NOMO-1 treated with DMSO at 0.1 percent for 48 hours (cell line): Measurements from ENCODE around the gene FBXO7.

Experiments
- DNase-seq: peaks from one replicate; lab custom pipeline; 2025; ENCODE audit not compliant: unreplicated experiment; lab: John Stamatoyannopoulos, UW

The FBXO7 gene

GRCh38 chr22:32489377-32489776 lies 14.8 kb downstream of the FBXO7 start:
- no peak for DNase-seq

GRCh38 chr22:32490279-32490678 lies 15.7 kb downstream of the FBXO7 start:
- DNase-seq, result no peak

GRCh38 chr22:32492111-32492510 lies 17.5 kb downstream of the FBXO7 start:
- DNase-seq, result no peak

DNA sequence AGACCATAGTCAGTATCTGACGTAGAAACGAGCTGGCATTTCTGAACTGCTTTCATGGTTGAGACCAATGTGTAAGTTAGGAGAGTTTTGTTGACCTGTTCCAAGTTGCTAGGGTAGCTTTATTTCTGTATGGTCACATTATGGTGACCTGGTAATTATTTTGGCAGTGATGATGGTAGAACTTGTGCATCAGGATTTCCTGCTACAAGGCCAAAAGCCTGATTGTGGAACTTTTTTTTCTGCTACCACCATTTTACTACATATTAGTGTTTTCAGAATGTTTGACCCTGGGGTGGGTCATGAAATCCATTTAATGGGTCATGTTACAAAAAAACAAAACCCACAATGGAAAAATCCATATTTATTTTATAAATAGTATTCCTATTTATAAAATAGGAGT lies 18.9 kb downstream of the FBXO7 start:
- no peak for DNase-seq

DNA sequence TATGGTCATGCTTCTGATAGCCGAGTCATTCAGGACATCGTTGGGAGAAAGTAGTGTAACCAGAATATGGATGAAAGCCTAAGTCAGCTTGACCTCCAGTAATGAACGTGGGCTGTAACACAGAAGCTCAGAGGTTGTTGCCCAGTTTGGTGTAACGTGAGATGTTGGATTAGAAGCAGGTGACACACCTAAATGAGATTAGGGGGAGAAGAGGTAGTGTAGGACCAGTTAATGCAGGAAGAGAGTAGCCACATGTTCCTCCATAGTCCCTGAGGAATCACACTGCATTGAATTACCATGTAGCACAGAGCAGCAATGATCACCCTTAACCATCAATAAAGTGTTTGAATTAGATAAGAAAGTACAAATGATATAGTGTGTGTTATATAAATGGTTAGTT lies 20.4 kb downstream of the FBXO7 start:
- DNase-seq, result no peak

GRCh38 chr22:32499666-32500065 lies 25.1 kb downstream of the FBXO7 start:
- no peak for DNase-seq

DNA sequence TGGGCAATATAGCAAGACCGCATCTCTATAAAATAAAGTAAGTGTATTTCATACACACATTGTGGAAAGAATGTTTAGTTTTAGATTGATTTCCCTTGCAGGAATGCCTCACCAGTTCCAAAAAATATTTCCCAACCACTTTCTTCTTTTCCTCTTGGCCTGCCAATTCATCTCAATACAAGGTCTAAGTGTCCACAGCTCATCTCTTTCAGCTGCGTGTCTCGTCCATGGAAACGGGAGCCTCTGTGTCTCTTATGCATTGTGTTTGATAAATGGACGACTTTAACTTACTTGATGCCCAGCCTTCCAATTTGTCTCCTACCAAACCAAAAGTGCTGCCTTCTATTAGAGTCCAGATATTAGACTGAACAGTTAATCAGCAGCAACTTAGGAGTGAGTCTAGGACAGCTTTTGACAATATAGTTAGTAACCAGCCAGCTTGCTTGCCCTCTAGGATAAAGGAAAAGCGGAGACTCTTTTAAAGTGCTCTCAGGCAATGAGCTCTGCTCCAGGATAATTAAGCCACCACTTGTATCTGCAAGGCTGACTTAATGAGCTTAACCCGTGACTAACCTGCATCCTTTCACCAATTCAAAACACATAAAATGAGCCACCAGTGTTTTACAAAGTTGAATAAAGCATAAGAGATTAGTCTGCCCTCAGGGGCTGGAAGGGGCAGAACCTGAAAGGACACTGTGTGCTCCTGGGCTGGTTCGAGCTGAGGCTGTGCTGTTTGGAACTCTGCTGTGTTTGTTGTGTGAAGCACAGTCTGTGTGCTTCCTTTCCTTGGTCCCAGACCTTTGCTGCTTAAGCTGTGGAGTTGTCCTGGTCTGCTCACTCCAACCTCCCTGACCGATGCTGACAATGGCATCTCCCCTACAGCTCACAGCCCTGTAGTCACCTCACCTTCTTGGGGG lies 27.5 kb downstream of the FBXO7 start:
- DNase-seq, result no peak

DNA sequence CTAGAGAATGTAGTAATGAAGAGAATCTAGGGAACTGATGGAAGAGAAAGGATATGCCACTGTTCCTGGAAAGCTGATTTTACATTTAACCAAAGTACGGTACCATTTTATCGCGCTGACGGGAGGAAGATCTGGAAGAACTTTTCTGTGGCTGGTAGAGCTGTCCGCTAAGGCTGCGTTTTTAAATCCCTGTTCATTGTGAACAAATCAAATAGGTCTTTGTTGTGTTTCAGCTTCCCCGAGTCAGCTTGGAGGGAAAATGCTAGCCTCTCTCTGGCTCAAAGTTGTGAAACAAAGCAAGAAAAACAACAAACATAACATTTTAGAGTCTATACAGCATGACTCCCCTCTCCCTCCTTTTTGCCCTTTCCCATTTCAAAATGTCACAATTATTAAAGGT lies 34.4 kb downstream of the FBXO7 start:
- no peak for DNase-seq

DNA sequence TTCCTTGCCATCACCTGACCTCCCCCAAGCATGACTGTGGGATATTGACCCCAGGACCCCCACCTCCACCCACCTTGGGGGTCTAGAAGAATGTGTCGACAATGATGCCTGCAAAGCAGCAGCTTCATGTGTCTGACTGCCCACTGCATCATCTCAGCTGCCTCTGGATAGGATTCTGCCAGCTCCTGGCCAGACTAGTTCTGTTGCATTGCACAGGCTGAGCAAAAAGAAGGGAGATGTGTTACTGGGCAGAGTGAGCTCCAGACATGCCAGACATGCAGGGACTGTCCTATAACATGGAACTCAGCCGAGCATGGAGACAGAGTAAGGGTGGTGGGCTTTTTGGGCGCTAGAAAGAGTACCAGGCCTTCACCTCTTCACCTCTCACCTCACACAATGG lies 36.7 kb downstream of the FBXO7 start:
- DNase-seq, result no peak

GRCh38 chr22:32511776-32512175 lies 37.2 kb downstream of the FBXO7 start:
- no peak for DNase-seq

- no peak for DNase-seq
Measured at GRCh38 chr22:32512267-32512982, 37.8 kb downstream of the FBXO7 start.

- DNase-seq, result no peak
Measured at GRCh38 chr22:32515084-32515483, 40.5 kb downstream of the FBXO7 start.

- no peak for DNase-seq
Measured at GRCh38 chr22:32517488-32517887, 42.9 kb downstream of the FBXO7 start.

GRCh38 chr22:32517921-32518320 lies 43.3 kb downstream of the FBXO7 start:
- DNase-seq, result no peak

GRCh38 chr22:32518381-32518780 lies 43.8 kb downstream of the FBXO7 start:
- DNase-seq, result no peak

DNA sequence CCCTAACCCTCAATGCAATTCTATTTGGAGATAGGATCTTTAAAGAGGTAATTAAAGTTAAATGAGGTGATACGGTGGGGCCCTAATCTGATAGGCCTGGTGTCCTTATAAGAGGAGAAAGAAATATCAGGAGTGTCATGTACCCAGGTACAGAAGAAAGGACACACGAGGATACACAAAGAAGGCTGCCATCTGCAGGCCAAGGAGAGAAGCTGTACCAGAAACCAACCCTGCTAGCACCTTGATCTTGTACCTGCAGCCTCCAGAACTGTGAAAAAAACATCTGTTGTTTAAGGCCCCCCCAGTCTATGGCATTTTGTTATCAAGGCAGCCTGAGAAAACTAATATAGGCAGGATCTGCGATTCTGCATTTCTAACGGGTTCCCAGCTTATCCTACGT lies 44.2 kb downstream of the FBXO7 start:
- DNase-seq, result no peak

DNA sequence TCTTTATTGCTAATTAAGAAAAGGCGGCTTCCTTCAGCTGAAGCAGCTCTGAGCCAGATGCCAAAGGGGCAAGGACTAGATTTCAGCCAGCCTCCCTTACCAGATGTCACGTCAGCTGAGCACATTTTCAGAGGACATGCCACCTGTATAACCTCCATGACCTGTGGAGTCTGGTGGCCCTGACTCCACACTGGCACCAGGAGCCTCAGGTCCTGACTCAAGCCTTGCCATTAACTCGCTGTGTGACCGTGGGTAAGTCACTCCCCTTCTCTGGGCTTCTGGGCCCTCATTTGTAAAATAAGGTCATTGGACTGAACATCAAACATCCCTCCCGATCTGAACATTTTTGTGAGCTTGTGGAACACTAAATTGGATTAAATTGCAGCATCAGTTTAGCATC lies 46.0 kb downstream of the FBXO7 start:
- DNase-seq, result no peak

- DNase-seq, result no peak
Measured at GRCh38 chr22:32522237-32522636, 47.6 kb downstream of the FBXO7 start.

DNA sequence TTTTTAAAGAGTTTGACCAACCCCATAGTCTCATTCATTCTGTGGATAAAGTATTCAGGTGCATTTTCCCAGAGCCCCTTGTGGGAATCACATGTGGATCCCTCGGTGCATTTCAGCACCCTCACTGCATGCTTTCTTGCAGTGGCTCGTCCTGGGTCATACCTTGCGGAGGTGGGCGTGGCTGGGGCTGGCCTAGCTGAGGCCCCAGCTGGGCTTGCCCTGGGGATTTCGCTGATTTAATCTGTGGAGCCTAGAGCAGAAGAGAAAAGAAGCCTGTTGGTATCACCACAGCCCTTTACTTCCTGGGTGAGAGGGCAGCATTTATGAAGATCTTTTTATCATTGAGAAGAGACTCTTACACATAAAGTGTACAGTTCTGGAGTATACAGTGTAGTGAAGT lies 53.1 kb downstream of the FBXO7 start:
- DNase-seq, result no peak

DNA sequence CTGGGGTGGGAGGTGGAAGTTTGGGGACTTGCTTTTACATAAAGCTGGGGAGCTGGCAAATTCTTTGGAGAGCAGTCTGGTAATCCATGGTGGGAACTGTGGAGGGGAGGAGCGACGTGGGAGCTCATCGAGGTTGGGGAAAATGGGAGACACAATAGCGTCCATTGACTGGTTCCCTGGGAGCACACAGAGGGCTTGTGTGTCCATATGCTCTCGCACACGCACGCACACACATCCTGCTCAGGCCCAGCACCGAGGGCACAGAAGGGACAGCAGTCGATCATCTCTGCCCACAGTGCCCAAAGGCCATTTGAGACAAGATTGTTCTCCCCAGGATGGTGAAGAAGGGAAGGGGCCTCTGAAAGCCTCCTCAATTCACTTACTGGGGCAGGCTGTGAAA lies 53.7 kb downstream of the FBXO7 start:
- DNase-seq, result no peak

- DNase-seq, result peak; percentile 66
Measured at GRCh38 chr22:32528984-32529982, 54.7 kb downstream of the FBXO7 start.
